Bronchial epithelial cell (primary cell): ENCODE measurements around the gene RFX1. TPM values are rescaled to one million over a fixed set of nuclear protein-coding genes. Genes with fewer than 3 reads are reported as not detected.

Source experiments
- DNase-seq: peaks from one replicate; pipeline ENCODE4 v3.0.0-alpha.2; 2010; ENCODE audit warnings: low read depth
- FAIRE-seq: peaks from 2 replicates; lab custom pipeline; 2011; peaks lifted over from hg19 to GRCh38; lab: Jason Lieb, UNC
- H3K27me3 ChIP-seq: 2 replicates; pipeline ENCODE4 v1.5.1; 2011; ENCODE audit warnings: low read length; ENCODE audit not compliant: control insufficient read depth, insufficient read depth
- H3K36me3 ChIP-seq: 2 replicates; pipeline ENCODE4 v1.5.1; 2011; ENCODE audit warnings: low read length; ENCODE audit not compliant: control insufficient read depth, insufficient read depth
- H3K4me3 ChIP-seq: 2 replicates; pipeline ENCODE4 v1.5.1; 2011; ENCODE audit warnings: mild to moderate bottlenecking, low read depth, low read length, control low read depth
- total RNA-seq: library from RNA; depleted of rRNA; stranded (reverse); fragments of >200 nt; gene quantifications from 2 replicates; pipeline ENCODE4 v1.2.1, GENCODE V29; 2014
- TF ChIP-seq, protein P1 (sequence below): IDR thresholded peaks from 2 replicates; pipeline ENCODE4 v1.5.1; 2011; ENCODE audit warnings: mild to moderate bottlenecking, moderate library complexity, low read length, control low read depth, inconsistent platforms; ENCODE audit not compliant: insufficient read depth, severe bottlenecking

Gene RFX1
- total RNA-seq, 1 donor from 2014 or later, result 0.79 TPM

DNA sequence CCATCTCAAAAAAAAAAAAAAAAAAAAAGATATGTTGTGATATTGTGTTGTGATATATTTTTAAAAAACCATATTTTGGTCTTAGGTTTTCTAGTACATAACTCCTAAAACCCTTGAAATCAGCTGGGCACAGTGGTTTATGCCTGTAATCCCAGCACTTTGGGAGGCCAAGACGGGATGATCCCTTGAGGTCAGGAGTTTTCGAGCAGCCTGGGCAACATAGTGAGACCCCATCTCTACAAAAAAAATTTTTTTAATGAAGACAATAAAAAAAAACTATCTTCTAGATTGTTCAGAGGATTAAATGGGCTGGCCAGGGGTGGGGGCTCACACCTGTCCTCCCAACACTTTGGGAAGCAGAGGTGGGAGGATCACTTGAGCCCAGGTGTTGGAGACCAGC lies 55.1 kb downstream of the RFX1 start:
- TF ChIP-seq, protein P1, sequence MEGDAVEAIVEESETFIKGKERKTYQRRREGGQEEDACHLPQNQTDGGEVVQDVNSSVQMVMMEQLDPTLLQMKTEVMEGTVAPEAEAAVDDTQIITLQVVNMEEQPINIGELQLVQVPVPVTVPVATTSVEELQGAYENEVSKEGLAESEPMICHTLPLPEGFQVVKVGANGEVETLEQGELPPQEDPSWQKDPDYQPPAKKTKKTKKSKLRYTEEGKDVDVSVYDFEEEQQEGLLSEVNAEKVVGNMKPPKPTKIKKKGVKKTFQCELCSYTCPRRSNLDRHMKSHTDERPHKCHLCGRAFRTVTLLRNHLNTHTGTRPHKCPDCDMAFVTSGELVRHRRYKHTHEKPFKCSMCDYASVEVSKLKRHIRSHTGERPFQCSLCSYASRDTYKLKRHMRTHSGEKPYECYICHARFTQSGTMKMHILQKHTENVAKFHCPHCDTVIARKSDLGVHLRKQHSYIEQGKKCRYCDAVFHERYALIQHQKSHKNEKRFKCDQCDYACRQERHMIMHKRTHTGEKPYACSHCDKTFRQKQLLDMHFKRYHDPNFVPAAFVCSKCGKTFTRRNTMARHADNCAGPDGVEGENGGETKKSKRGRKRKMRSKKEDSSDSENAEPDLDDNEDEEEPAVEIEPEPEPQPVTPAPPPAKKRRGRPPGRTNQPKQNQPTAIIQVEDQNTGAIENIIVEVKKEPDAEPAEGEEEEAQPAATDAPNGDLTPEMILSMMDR, result no peak
- Histone ChIP-seq H3K27me3 (no peaks in the 10 kb centered on the region), H3K36me3 (peaks cover 7% of the 10 kb centered on the region), H3K4me3 (no peak overlapping the region)
- no peak for FAIRE-seq
- no peak for DNase-seq

DNA sequence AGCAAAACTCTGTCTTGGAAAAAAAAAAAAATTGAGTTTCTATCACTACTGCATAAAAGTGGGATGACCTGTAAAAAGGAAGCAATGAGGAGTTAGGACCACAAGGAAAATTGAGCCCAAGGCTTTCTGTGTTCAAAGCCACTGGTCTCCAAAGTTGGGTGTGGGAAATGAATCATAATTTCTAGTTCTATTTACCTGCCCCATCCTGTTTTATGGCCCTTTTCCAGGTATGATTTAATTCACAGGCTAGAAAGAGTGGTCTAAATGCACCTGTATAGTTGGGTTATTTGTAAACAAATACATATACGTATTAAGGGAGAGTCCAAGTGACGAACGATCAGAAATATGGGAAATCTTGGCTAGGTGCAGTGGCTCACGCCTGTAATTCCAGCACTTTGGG lies 59.7 kb downstream of the RFX1 start:
- no peaks in the 10 kb centered on the region for H3K36me3 ChIP-seq
- peak; percentile 95 for DNase-seq
- TF ChIP-seq, protein P1, result no peak
- no peak overlapping the region for H3K4me3 ChIP-seq
- FAIRE-seq, result no peak
- H3K27me3 ChIP-seq, result no peaks in the 10 kb centered on the region

DNA sequence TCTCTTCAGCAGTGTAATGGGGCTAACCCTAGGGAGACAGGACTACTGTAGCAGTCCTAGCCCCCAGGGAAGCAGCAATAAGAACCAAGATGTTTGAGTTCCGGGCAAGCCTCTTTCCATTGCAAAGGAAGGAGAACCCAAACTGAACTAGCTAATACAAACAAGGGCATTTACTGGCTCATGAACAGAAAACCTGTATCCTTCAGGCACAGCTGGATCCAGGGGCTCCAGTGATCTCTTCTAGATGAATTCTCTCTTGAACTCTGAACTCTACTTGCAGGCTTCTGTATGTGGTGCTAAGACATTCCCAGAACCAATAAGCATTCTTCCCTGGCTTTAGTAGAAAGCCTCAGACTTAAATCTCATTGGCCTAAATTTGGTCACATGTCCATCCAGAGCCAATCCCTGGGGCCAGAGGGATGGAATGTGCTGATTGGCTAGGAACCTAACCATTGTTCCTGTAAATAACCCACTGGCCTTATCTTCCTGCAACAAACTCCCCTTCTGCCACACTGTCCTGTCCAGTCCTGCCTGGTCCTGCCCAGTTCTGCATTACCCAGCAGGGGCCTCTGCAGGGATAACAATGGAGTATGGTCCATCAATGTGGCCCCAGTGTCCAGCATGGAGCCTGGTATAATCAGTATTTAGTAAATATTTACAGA lies 64.0 kb downstream of the RFX1 start:
- Histone ChIP-seq H3K27me3 (no peaks in the 10 kb centered on the region), H3K4me3 (no peak overlapping the region), H3K36me3 (no peaks in the 10 kb centered on the region)
- TF ChIP-seq, protein P1, result no peak
- no peak for FAIRE-seq
- DNase-seq, result peak; percentile 27

DNA sequence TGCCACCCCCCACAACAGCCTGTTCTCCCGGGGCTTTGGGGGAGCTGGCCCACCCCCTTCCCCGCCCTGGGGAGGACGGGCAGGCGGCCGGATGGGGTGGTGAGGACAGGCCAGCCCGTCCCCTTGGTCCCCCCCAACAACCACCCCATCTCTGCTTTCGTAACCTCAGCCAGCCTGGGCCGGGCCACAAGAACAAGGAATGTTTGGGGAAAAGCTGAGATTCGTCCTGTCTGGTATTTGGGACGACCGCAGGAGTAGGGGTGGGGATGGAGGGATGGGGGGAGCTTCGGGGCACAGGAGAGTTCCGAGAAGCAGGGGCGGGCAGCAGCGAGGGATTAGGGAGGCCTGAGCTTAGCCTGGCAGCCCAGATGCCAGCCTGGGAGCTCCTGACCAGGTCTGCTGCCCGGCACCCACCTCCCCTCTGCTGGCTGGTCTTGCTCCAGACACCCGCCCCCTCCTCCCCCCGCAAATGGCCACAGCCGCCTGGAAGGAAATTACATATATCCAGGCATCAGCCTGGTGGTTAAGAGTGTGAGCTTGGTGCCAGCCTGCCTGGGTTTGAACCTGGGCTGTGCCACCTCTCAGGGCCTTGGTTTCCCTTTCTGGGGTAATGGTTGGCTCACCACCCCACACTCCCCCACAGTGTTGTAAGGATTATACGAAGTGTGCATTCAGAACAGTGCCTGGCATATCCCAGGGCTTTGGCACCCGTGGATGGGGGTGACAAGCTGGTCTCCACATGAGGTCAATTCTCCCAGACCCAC lies 67.6 kb downstream of the RFX1 start, which contains the start of gene PODNL1:
Gene PODNL1, minus strand, starts transcription at position 117 of the 764 bp plus-strand sequence. CDS start 236 bp downstream, outside the sequence.
- TF ChIP-seq, protein P1, result no peak
- H3K36me3 ChIP-seq, result no peaks in the 10 kb centered on the region
- peak within 1 kb of the TSS; percentile 1 for H3K4me3 ChIP-seq
- DNase-seq, result peak; percentile 12
- H3K27me3 ChIP-seq, result no peaks in the 10 kb centered on the region
- no peak for FAIRE-seq

DNA sequence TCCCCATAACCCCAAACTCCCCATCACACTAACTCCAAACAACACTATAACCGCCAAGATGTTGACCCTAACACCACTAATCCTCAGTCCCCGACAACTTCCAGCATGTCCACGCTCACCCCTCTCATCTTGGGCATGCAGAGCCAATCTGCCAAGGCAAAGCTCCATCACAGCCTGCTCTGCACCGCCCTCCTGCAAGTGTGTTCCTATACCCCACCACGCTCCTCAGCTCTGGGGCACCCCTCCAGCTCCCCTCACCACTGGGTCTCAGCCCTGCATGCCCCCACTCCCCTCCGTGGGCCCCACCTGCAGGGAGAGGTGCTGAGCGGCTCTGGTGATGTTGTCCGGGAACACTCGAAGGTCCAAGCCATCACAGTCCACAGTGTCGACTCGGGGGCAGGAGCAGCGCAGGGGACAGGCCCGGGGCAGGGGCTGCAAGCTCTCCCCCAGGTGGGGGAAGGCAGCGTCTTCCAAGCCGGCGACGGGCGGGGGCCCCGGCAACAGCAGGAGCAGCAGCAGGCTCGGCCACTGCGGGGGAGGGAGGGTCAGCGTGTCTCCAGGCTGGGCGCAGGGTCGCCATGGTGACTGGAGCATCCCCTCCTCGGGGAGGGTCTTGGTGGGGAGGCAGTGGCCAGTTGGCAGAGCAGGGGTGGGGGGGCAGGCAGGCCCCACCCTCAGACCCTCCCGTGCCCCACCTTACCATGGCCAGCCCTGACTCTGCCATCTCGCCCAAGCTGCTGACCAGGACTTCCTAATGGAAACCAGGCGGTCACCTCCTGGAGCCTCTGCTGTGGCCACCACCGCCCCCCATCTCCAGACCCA lies 68.4 kb downstream of the RFX1 start:
- TF ChIP-seq, protein P1, result no peak
- FAIRE-seq (no peak), DNase-seq (no peak)
- no peaks in the 10 kb centered on the region for H3K27me3 ChIP-seq
- peak overlapping the region; percentile 1 for H3K4me3 ChIP-seq
- H3K36me3 ChIP-seq, result no peaks in the 10 kb centered on the region
